Measurements from ENCODE around the gene MFAP4. TPM values are rescaled to one million over a fixed set of nuclear protein-coding genes. Genes with fewer than 3 reads are reported as not detected.

MFAP4 gene

GRCh38 chr17:19335951-19336631, 50.9 kb downstream of the MFAP4 start:
- H3K4me1 ChIP-seq (ENCODE audit: control insufficient read depth, insufficient read depth, low read depth, low read length), result peaks cover 26% of the 10 kb centered on the region
- H3K4me3 ChIP-seq (ENCODE audit: insufficient read depth in 1 of 2, low read depth in 1 of 2, low read length in 2 of 2), result no peak overlapping the region
- H3K4me2 ChIP-seq (ENCODE audit: low read length, poor library complexity, severe bottlenecking), result no peak overlapping the region
- H3K27me3 ChIP-seq (ENCODE audit: control insufficient read depth in 1 of 2, insufficient read depth in 1 of 2, low read length in 2 of 2), result no peaks in the 10 kb centered on the region
- no peak overlapping the region for H2AFZ ChIP-seq (ENCODE audit: low read depth, low read length)
- peaks cover 40 to 54% of the 10 kb centered on the region in 2 experiments for H3K36me3 ChIP-seq (ENCODE audit: control insufficient read depth in 1 of 2, insufficient read depth in 2 of 2, low read depth in 1 of 2, low read length in 2 of 2)
- H3K79me1 ChIP-seq (replicated peaks; ENCODE audit: low read length, poor library complexity, severe bottlenecking), result peaks cover 18% of the 10 kb centered on the region
- no peak overlapping the region for H4K8ac ChIP-seq (ENCODE audit: low read length)
- no peak for DNase-seq
- H3K4ac ChIP-seq (ENCODE audit: low read depth in 1 of 2, low read length in 2 of 2), result no peak overlapping the region
- H2BK120ac ChIP-seq (ENCODE audit: low read depth, low read length), result no peak overlapping the region
- H4K91ac ChIP-seq (ENCODE audit: low read length), result no peak overlapping the region
- WGBS, result 92% methylated on average over 18 of the region's 18 CpGs
- no peak overlapping the region for H2BK15ac ChIP-seq (ENCODE audit: low read depth, poor library complexity, severe bottlenecking)
- H2AK5ac ChIP-seq (ENCODE audit: low read length, severe bottlenecking), result no peak overlapping the region
- H2BK12ac ChIP-seq (ENCODE audit: low read length in 2 of 2), result no peak overlapping the region
- H3K27ac ChIP-seq (ENCODE audit: low read length, poor library complexity, severe bottlenecking), result no peak overlapping the region
- H3K9me3 ChIP-seq (ENCODE audit: control insufficient read depth, low read length), result no peaks in the 10 kb centered on the region
- H3K18ac ChIP-seq (ENCODE audit: low read depth in 1 of 2, low read length in 2 of 2), result no peak overlapping the region
- no peak overlapping the region for H3K14ac ChIP-seq (ENCODE audit: low read length in 2 of 2)
- no peak overlapping the region for H3K23ac ChIP-seq (ENCODE audit: low read length in 2 of 2)
- H3K9ac ChIP-seq (ENCODE audit: low read length), result no peak overlapping the region
- no peak overlapping the region for H2BK5ac ChIP-seq (ENCODE audit: low read depth, low read length, poor library complexity, severe bottlenecking)

DNA sequence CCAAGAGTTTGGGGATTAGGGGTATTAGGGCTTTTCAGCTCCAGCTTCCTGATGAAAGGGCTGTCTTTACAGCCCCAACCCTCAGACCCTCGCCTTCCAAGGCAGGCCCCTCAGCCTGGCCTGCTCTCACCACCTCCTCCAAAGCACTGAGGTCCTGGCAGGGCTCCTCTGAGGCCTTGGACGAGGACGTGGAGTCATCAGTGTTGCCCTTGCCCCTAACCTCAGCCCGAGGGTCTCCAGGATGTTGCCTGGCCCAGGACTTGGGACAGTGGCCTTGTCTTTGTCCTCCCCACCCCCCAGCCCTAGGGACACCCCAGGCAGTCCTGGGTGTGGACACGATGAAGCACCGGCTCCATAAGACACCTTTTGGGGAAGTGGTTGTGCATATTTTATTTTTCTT, 52.7 kb downstream of the MFAP4 start:
- no peak overlapping the region for H3K4me2 ChIP-seq (ENCODE audit: low read length, poor library complexity, severe bottlenecking)
- no peak overlapping the region for H2BK120ac ChIP-seq (ENCODE audit: low read depth, low read length)
- H3K4ac ChIP-seq (ENCODE audit: low read depth in 1 of 2, low read length in 2 of 2), result no peak overlapping the region
- H3K27ac ChIP-seq (ENCODE audit: low read length, poor library complexity, severe bottlenecking), result no peak overlapping the region
- no peak overlapping the region for H4K91ac ChIP-seq (ENCODE audit: low read length)
- peaks cover 40 to 62% of the 10 kb centered on the region in 2 experiments for H3K36me3 ChIP-seq (ENCODE audit: control insufficient read depth in 1 of 2, insufficient read depth in 2 of 2, low read depth in 1 of 2, low read length in 2 of 2)
- no peak overlapping the region for H3K4me3 ChIP-seq (ENCODE audit: insufficient read depth in 1 of 2, low read depth in 1 of 2, low read length in 2 of 2)
- no peak overlapping the region for H4K8ac ChIP-seq (ENCODE audit: low read length)
- peaks cover 18% of the 10 kb centered on the region for H3K79me1 ChIP-seq (replicated peaks; ENCODE audit: low read length, poor library complexity, severe bottlenecking)
- H3K14ac ChIP-seq (ENCODE audit: low read length in 2 of 2), result no peak overlapping the region
- H2BK5ac ChIP-seq (ENCODE audit: low read depth, low read length, poor library complexity, severe bottlenecking), result no peak overlapping the region
- H2BK12ac ChIP-seq (ENCODE audit: low read length in 2 of 2), result no peak overlapping the region
- no peak overlapping the region for H2BK15ac ChIP-seq (ENCODE audit: low read depth, poor library complexity, severe bottlenecking)
- 97% methylated on average over 4 of the region's 6 CpGs for WGBS
- H3K18ac ChIP-seq (ENCODE audit: low read depth in 1 of 2, low read length in 2 of 2), result no peak overlapping the region
- no peak overlapping the region for H2AK5ac ChIP-seq (ENCODE audit: low read length, severe bottlenecking)
- H3K9me3 ChIP-seq (ENCODE audit: control insufficient read depth, low read length), result no peaks in the 10 kb centered on the region
- no peak overlapping the region for H3K23ac ChIP-seq (ENCODE audit: low read length in 2 of 2)
- no peak for DNase-seq
- peaks cover 34% of the 10 kb centered on the region for H3K4me1 ChIP-seq (ENCODE audit: control insufficient read depth, insufficient read depth, low read depth, low read length)
- H3K27me3 ChIP-seq (ENCODE audit: control insufficient read depth in 1 of 2, insufficient read depth in 1 of 2, low read length in 2 of 2), result no peaks in the 10 kb centered on the region
- no peak overlapping the region for H3K9ac ChIP-seq (ENCODE audit: low read length)
- no peak overlapping the region for H2AFZ ChIP-seq (ENCODE audit: low read depth, low read length)

DNA sequence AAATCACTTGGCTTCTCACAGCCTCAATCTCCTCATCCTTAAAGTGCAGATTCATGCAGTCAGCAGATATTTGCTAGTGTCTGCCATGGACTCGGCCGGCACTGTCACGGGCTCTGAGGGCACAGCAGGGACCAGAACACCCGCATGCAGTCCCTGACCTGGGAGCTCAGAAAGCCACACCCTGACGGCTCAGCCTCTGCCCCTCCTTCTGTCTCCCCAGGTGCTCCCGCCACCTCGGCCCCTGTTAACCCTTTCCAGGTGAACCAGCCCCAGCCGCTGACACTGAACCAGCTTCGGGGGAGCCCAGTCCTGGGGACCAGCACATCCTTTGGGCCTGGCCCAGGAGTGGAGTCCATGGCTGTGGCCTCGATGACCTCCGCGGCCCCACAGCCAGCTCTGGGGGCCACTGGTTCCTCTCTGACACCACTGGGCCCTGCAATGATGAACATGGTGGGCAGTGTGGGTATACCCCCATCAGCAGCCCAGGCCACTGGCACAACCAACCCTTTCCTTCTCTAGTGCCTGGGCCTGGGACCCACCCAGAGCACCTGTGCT, 53.2 kb downstream of the MFAP4 start:
- Histone ChIP-seq H3K27ac (ENCODE audit: low read length, poor library complexity, severe bottlenecking) (no peak overlapping the region), H2AK5ac (ENCODE audit: low read length, severe bottlenecking) (no peak overlapping the region), H3K4me3 (ENCODE audit: insufficient read depth in 1 of 2, low read depth in 1 of 2, low read length in 2 of 2) (no peak overlapping the region), H4K8ac (ENCODE audit: low read length) (no peak overlapping the region), H2BK5ac (ENCODE audit: low read depth, low read length, poor library complexity, severe bottlenecking) (no peak overlapping the region), H3K4ac (ENCODE audit: low read depth in 1 of 2, low read length in 2 of 2) (no peak overlapping the region), H2BK15ac (ENCODE audit: low read depth, poor library complexity, severe bottlenecking) (no peak overlapping the region), H3K36me3 (ENCODE audit: control insufficient read depth in 1 of 2, insufficient read depth in 2 of 2, low read depth in 1 of 2, low read length in 2 of 2) (peaks cover 45 to 66% of the 10 kb centered on the region in 2 experiments), H2AFZ (ENCODE audit: low read depth, low read length) (no peak overlapping the region), H3K4me2 (ENCODE audit: low read length, poor library complexity, severe bottlenecking) (no peak overlapping the region), H3K4me1 (ENCODE audit: control insufficient read depth, insufficient read depth, low read depth, low read length) (peaks cover 39% of the 10 kb centered on the region), H3K14ac (ENCODE audit: low read length in 2 of 2) (no peak overlapping the region), H4K91ac (ENCODE audit: low read length) (no peak overlapping the region), H3K9me3 (ENCODE audit: control insufficient read depth, low read length) (no peaks in the 10 kb centered on the region), H2BK120ac (ENCODE audit: low read depth, low read length) (no peak overlapping the region), H3K18ac (ENCODE audit: low read depth in 1 of 2, low read length in 2 of 2) (no peak overlapping the region), H3K9ac (ENCODE audit: low read length) (no peak overlapping the region), H3K79me1 (replicated peaks; ENCODE audit: low read length, poor library complexity, severe bottlenecking) (peaks cover 18% of the 10 kb centered on the region), H2BK12ac (ENCODE audit: low read length in 2 of 2) (no peak overlapping the region), H3K27me3 (ENCODE audit: control insufficient read depth in 1 of 2, insufficient read depth in 1 of 2, low read length in 2 of 2) (no peaks in the 10 kb centered on the region), H3K23ac (ENCODE audit: low read length in 2 of 2) (no peak overlapping the region)
- 93% methylated on average over 9 of the region's 12 CpGs for WGBS
- no peak for DNase-seq

Small RNAs within 50 kb of the gene (small RNA-seq; reads per million reads assigned to genes)
- gene MIR1180 (ENCODE audit: low read depth) (278 reads per million, percentile 95 among the genes with 10 or more reads in this experiment), gene RF00537 (ENCODE audit: low read depth) (not detected)

All from mesenchymal stem cell (in vitro differentiated cells and primary cell).